ENCODE data around the gene TTLL8.

DNA sequence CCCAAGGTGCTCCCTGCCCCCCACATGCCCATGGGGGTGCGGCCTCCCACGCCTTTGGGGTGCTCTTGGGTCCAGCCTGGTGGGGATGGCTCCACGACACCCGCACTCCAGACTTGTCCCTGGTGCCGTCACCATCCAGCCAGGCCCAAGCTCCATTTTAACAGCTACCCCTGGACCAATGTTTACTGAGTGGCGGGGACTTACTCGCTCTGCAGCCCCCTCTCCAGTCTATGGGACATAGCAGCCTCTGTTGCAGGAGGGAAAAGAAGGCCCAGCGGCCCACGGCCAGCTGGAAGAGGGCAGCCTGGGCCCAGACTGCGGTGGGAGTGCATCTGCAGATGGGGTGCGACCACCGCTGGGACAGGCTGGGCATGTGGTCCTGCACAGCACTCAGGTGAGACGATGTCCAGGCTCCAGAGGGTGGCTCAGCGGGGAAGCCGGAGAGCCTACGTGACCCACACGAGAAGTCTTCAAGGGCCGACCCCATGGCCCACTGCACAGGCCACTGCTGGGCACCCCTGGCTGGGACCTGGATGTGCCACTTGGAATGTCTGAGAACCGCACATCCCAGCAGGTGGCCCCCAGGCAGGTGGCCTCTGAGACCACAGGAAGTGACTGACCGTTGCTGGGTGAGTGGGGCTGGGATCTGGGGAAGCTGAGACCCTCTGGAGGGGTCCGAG, 63.6 kb downstream of the TTLL8 start:
- TF ChIP-seq, protein P1, sequence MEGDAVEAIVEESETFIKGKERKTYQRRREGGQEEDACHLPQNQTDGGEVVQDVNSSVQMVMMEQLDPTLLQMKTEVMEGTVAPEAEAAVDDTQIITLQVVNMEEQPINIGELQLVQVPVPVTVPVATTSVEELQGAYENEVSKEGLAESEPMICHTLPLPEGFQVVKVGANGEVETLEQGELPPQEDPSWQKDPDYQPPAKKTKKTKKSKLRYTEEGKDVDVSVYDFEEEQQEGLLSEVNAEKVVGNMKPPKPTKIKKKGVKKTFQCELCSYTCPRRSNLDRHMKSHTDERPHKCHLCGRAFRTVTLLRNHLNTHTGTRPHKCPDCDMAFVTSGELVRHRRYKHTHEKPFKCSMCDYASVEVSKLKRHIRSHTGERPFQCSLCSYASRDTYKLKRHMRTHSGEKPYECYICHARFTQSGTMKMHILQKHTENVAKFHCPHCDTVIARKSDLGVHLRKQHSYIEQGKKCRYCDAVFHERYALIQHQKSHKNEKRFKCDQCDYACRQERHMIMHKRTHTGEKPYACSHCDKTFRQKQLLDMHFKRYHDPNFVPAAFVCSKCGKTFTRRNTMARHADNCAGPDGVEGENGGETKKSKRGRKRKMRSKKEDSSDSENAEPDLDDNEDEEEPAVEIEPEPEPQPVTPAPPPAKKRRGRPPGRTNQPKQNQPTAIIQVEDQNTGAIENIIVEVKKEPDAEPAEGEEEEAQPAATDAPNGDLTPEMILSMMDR (IDR thresholded peaks at IDR 0.05) = no peak
- TF ChIP-seq POLR2AphosphoS5 (IDR thresholded peaks at IDR 0.05) = no peak
